ENCODE data around the gene WDR45B.

DNA sequence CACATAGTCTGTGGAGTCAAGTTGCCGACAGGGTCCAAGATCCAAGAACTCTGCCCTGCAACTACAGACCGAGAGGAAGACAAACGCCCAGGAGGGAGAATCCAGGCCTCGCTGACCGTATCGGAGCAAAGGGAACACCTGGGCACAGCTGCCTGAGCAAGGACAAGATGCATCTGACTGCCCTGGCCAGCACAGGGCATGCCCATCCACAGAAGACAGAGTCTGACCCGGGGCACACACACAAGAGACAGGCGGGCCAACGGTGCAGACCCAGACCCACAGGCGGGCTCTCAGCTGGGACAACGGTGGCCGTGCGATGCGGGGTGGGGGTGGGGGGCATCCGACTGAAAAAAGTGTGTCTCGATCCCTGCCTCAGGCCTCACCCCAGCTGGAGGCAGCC, 44.0 kb upstream of the WDR45B start:
- TF ChIP-seq, protein P1, sequence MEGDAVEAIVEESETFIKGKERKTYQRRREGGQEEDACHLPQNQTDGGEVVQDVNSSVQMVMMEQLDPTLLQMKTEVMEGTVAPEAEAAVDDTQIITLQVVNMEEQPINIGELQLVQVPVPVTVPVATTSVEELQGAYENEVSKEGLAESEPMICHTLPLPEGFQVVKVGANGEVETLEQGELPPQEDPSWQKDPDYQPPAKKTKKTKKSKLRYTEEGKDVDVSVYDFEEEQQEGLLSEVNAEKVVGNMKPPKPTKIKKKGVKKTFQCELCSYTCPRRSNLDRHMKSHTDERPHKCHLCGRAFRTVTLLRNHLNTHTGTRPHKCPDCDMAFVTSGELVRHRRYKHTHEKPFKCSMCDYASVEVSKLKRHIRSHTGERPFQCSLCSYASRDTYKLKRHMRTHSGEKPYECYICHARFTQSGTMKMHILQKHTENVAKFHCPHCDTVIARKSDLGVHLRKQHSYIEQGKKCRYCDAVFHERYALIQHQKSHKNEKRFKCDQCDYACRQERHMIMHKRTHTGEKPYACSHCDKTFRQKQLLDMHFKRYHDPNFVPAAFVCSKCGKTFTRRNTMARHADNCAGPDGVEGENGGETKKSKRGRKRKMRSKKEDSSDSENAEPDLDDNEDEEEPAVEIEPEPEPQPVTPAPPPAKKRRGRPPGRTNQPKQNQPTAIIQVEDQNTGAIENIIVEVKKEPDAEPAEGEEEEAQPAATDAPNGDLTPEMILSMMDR (IDR thresholded peaks at IDR 0.05; ENCODE audit: low read length), result no peak
- TF ChIP-seq EZH2 (IDR thresholded peaks at IDR 0.05; ENCODE audit: borderline replicate concordance, low read length), result no peak

Measured in OCI-LY1 (cell line).